ENCODE data around the gene LPA. TPM values are rescaled to one million over a fixed set of nuclear protein-coding genes. Genes with fewer than 3 reads are reported as not detected.

Gene LPA
- total and polyA plus RNA-seq, 2 of the 13 experiments (the other 11 are each of a cell fraction or from before 2014, with no cell fraction given): not detected

GRCh38 chr6:160667639-160668481 lies 3.8 kb upstream of the LPA start (continued):
- TF ChIP-seq ZNF12 (CRISPR knock-in tag; IDR thresholded peaks at IDR 0.05) (no peak), RBAK (CRISPR knock-in tag; IDR thresholded peaks at IDR 0.05) (no peak), ZNF441 (CRISPR knock-in tag; IDR thresholded peaks at IDR 0.05; ENCODE audit: borderline replicate concordance) (no peak), MTF1 (CRISPR knock-in tag; IDR thresholded peaks at IDR 0.05) (no peak), TCF7 (IDR thresholded peaks at IDR 0.05; ENCODE audit: low read depth) (no peak), BORCS8-MEF2B (CRISPR knock-in tag; IDR thresholded peaks at IDR 0.05) (0 out of 2 replicates have a peak, but pooled peaks have one; percentile 17), POGZ (CRISPR knock-in tag; IDR thresholded peaks at IDR 0.05) (no peak), ZSCAN12 (CRISPR knock-in tag; IDR thresholded peaks at IDR 0.05) (no peak), KMT2A (CRISPR knock-in tag; IDR thresholded peaks at IDR 0.05) (no peak), GLMP (CRISPR knock-in tag; IDR thresholded peaks at IDR 0.05; ENCODE audit: borderline replicate concordance) (no peak), BRF2 (CRISPR knock-in tag; IDR thresholded peaks at IDR 0.05) (no peak), CENPT (CRISPR knock-in tag; IDR thresholded peaks at IDR 0.05; ENCODE audit: low read depth) (no peak), KDM1A (CRISPR knock-in tag; IDR thresholded peaks at IDR 0.05) (no peak), DDIT3 (CRISPR knock-in tag; IDR thresholded peaks at IDR 0.05) (no peak), ZNF207 (IDR thresholded peaks at IDR 0.05; ENCODE audit: borderline replicate concordance) (no peak), ZNF3 (CRISPR knock-in tag; IDR thresholded peaks at IDR 0.05) (no peak), ZNF567 (CRISPR knock-in tag; IDR thresholded peaks at IDR 0.05; ENCODE audit: borderline replicate concordance) (no peak), HDAC2 (CRISPR knock-in tag; IDR thresholded peaks at IDR 0.05) (no peak), ZSCAN31 (CRISPR knock-in tag; IDR thresholded peaks at IDR 0.05; ENCODE audit: low read depth) (no peak)
- TF ChIP-seq, protein P1, sequence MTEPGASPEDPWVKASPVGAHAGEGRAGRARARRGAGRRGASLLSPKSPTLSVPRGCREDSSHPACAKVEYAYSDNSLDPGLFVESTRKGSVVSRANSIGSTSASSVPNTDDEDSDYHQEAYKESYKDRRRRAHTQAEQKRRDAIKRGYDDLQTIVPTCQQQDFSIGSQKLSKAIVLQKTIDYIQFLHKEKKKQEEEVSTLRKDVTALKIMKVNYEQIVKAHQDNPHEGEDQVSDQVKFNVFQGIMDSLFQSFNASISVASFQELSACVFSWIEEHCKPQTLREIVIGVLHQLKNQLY (CRISPR knock-in tag; IDR thresholded peaks at IDR 0.05): no peak
- TF ChIP-seq, protein P2, sequence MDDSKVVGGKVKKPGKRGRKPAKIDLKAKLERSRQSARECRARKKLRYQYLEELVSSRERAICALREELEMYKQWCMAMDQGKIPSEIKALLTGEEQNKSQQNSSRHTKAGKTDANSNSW (CRISPR knock-in tag; IDR thresholded peaks at IDR 0.05; ENCODE audit: borderline replicate concordance): no peak
- TF ChIP-seq, protein P3, sequence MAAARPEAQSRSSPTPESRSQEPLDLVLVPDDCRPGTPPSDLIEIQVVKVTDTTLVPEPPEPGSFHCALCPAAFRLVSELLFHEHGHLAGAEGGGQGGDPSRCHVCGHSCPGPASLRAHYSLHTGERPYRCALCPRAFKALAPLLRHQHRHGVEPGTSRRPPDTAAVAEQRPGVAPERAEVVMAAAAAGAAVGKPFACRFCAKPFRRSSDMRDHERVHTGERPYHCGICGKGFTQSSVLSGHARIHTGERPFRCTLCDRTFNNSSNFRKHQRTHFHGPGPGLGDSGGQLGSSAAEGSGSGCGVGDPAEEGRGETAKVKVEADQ (CRISPR knock-in tag; IDR thresholded peaks at IDR 0.05; ENCODE audit: borderline replicate concordance): peak; percentile 98
- TF ChIP-seq, protein P4, sequence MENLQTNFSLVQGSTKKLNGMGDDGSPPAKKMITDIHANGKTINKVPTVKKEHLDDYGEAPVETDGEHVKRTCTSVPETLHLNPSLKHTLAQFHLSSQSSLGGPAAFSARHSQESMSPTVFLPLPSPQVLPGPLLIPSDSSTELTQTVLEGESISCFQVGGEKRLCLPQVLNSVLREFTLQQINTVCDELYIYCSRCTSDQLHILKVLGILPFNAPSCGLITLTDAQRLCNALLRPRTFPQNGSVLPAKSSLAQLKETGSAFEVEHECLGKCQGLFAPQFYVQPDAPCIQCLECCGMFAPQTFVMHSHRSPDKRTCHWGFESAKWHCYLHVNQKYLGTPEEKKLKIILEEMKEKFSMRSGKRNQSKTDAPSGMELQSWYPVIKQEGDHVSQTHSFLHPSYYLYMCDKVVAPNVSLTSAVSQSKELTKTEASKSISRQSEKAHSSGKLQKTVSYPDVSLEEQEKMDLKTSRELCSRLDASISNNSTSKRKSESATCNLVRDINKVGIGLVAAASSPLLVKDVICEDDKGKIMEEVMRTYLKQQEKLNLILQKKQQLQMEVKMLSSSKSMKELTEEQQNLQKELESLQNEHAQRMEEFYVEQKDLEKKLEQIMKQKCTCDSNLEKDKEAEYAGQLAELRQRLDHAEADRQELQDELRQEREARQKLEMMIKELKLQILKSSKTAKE (CRISPR knock-in tag; IDR thresholded peaks at IDR 0.05; ENCODE audit: borderline replicate concordance): no peak
